T-helper 9 cell (primary cell): Measurements from ENCODE around the gene SIGLEC6.

Source experiments
- DNase-seq: peaks from one replicate; pipeline ENCODE4 v3.0.0-alpha.2; 2020
- total RNA-seq, 2 donors: gene quantifications; one replicate each; lab custom pipeline; 2026; lab: John Stamatoyannopoulos, UW

The SIGLEC6 gene
- total RNA-seq = 0 to 0.07 reads per million in 2 donors

GRCh38 chr19:51531349-51532315 lies at the start of gene SIGLEC6:
Gene SIGLEC6, minus strand, starts transcription at chr19:51531670. Its CDS starts 22 bp downstream, at chr19:51531648.
- no peak for DNase-seq

- DNase-seq = no peak
These were observed 45.4 kb upstream of the SIGLEC6 start for GRCh38 chr19:51576850-51577249.

GRCh38 chr19:51573331-51573730 lies 41.9 kb upstream of the SIGLEC6 start:
- DNase-seq = no peak

GRCh38 chr19:51572908-51573307 lies 41.4 kb upstream of the SIGLEC6 start:
- DNase-seq = no peak

- DNase-seq = no peak
These were observed 40.9 kb upstream of the SIGLEC6 start for GRCh38 chr19:51572410-51572809.

GRCh38 chr19:51571599-51571998 lies 40.1 kb upstream of the SIGLEC6 start:
- DNase-seq = no peak

GRCh38 chr19:51570962-51571575 lies 39.6 kb upstream of the SIGLEC6 start, which contains the start of gene ZNF175:
Gene ZNF175, plus strand, starts transcription at chr19:51571283. Its CDS starts 2,047 bp downstream, at chr19:51573330.
- DNase-seq = peak; percentile 65

GRCh38 chr19:51568456-51568855 lies 37.0 kb upstream of the SIGLEC6 start:
- DNase-seq = no peak

GRCh38 chr19:51567583-51567982 lies 36.1 kb upstream of the SIGLEC6 start:
- DNase-seq = no peak

- no peak for DNase-seq
These were observed 35.1 kb upstream of the SIGLEC6 start for GRCh38 chr19:51566489-51567100.

GRCh38 chr19:51565583-51565982 lies 34.1 kb upstream of the SIGLEC6 start:
- DNase-seq = no peak

- DNase-seq = no peak
These were observed 33.3 kb upstream of the SIGLEC6 start for GRCh38 chr19:51564791-51565190.

- DNase-seq = no peak
These were observed 28.9 kb upstream of the SIGLEC6 start for GRCh38 chr19:51560339-51560738.

- DNase-seq = no peak
These were observed 27.8 kb upstream of the SIGLEC6 start for GRCh38 chr19:51559240-51559639.

- peak; percentile 11 for DNase-seq
These were observed 21.7 kb upstream of the SIGLEC6 start for GRCh38 chr19:51552996-51553725.

GRCh38 chr19:51552608-51552995 lies 21.1 kb upstream of the SIGLEC6 start:
- DNase-seq = no peak

- DNase-seq = no peak
These were observed 20.4 kb upstream of the SIGLEC6 start for GRCh38 chr19:51551673-51552432.

- DNase-seq = no peak
These were observed 19.6 kb upstream of the SIGLEC6 start for GRCh38 chr19:51550848-51551672.

- DNase-seq = no peak
These were observed 18.3 kb upstream of the SIGLEC6 start for GRCh38 chr19:51549533-51550324.

- DNase-seq = no peak
These were observed 17.4 kb upstream of the SIGLEC6 start for GRCh38 chr19:51548891-51549305.
